Kidney epithelial cell (primary cell): Measurements from ENCODE around the gene VPS37D. TPM values are rescaled to one million over a fixed set of nuclear protein-coding genes. Genes with fewer than 3 reads are reported as not detected.

ENCODE experiments used
- DNase-seq: peaks from one replicate; pipeline ENCODE4 v3.0.0-alpha.2; 2010; ENCODE audit warnings: low read depth
- H3K27me3 ChIP-seq: 2 replicates; pipeline ENCODE4 v1.6.0; 2011; ENCODE audit warnings: low read length; ENCODE audit not compliant: control insufficient read depth, insufficient read depth
- H3K36me3 ChIP-seq: 2 replicates; pipeline ENCODE4 v1.5.1; 2011; ENCODE audit warnings: low read length; ENCODE audit not compliant: control insufficient read depth, insufficient read depth
- H3K4me3 ChIP-seq: 2 replicates; pipeline ENCODE4 v1.5.1; 2011; ENCODE audit warnings: low read depth, mild to moderate bottlenecking, control low read depth, low read length
- CTCF ChIP-seq: IDR thresholded peaks from 2 replicates; pipeline ENCODE4 v1.5.1; 2011; ENCODE audit warnings: mild to moderate bottlenecking, moderate library complexity, low read length, control low read depth, inconsistent platforms; ENCODE audit not compliant: insufficient read depth, poor library complexity, severe bottlenecking
- total RNA-seq: library from RNA; depleted of rRNA; stranded (reverse); fragments of >200 nt; gene quantifications from 2 replicates; pipeline ENCODE4 v1.2.3, GENCODE V29; 2015

The VPS37D gene
- total RNA-seq, 1 donor from 2014 or later = 9.0 TPM

GRCh38 chr7:73642834-73643233 lies 24.8 kb upstream of the VPS37D start:
- Histone ChIP-seq H3K36me3 (no peaks in the 10 kb centered on the region), H3K27me3 (peaks cover 35% of the 10 kb centered on the region), H3K4me3 (no peak overlapping the region)
- no peak for DNase-seq
- TF ChIP-seq CTCF = no peak

- H3K4me3 ChIP-seq = no peak overlapping the region
- H3K27me3 ChIP-seq = peaks cover 53% of the 10 kb centered on the region
- DNase-seq = no peak
- TF ChIP-seq CTCF = no peak
- no peaks in the 10 kb centered on the region for H3K36me3 ChIP-seq
Measured at GRCh38 chr7:73644688-73645286, 22.8 kb upstream of the VPS37D start.

GRCh38 chr7:73645643-73646174 lies 21.9 kb upstream of the VPS37D start:
- no peak overlapping the region for H3K4me3 ChIP-seq
- no peaks in the 10 kb centered on the region for H3K36me3 ChIP-seq
- DNase-seq = no peak
- no peak for TF ChIP-seq CTCF
- H3K27me3 ChIP-seq = peaks cover 59% of the 10 kb centered on the region

- no peak for DNase-seq
- H3K27me3 ChIP-seq = peaks cover 62% of the 10 kb centered on the region
- no peaks in the 10 kb centered on the region for H3K36me3 ChIP-seq
- no peak for TF ChIP-seq CTCF
- no peak overlapping the region for H3K4me3 ChIP-seq
Measured at GRCh38 chr7:73646785-73647724, 20.6 kb upstream of the VPS37D start.

GRCh38 chr7:73647725-73648592 lies 19.7 kb upstream of the VPS37D start:
- H3K27me3 ChIP-seq = peaks cover 62% of the 10 kb centered on the region
- no peak for TF ChIP-seq CTCF
- no peak for DNase-seq
- no peaks in the 10 kb centered on the region for H3K36me3 ChIP-seq
- peak overlapping the region; percentile 20 for H3K4me3 ChIP-seq
